Thyroid gland (tissue), 4 donors: ENCODE results near the gene AUH.

Experiments used
- CTCF ChIP-seq, 6 experiments: fragments of 200-600 bp in 3 of 6; fragments of 450-650 bp in 3 of 6; sonication (generic) in 3 of 6; IDR thresholded peaks; one replicate each; pipeline ENCODE4 v1.5.1; 2016 to 2019; ENCODE audit warnings: antibody characterized with exemption in 6 of 6, mild to moderate bottlenecking in 2 of 6, inconsistent platforms in 1 of 6, moderate library complexity in 1 of 6
- POLR2A ChIP-seq, 2 donors: fragments of 450-650 bp; IDR thresholded peaks; one replicate each; pipeline ENCODE4 v1.6.1; 2017; ENCODE audit warnings: antibody characterized with exemption in 2 of 2, mild to moderate bottlenecking in 2 of 2, moderate library complexity in 1 of 2

GRCh38 chr9:91170951-91171350, 190.8 kb downstream of the AUH start:
- TF ChIP-seq CTCF (IDR thresholded peaks at IDR 0.05) (no peak), POLR2A (IDR thresholded peaks at IDR 0.05) (no peak)
